H9 (cell line): Measurements from ENCODE around the gene EPN3. TPM values are rescaled to one million over a fixed set of nuclear protein-coding genes. Genes with fewer than 3 reads are reported as not detected.

Experiments used
- DNase-seq: peaks from one replicate; pipeline ENCODE4 v3.0.0-alpha.2; 2017
- H2AFZ ChIP-seq: one replicate; pipeline ENCODE4 v1.6.1; 2013; ENCODE audit warnings: mild to moderate bottlenecking, low read length, control low read depth, moderate library complexity
- H2AK5ac ChIP-seq: 2 replicates; pipeline ENCODE4 v1.6.1; 2013; ENCODE audit warnings: low read length, control low read depth, mixed read lengths; ENCODE audit not compliant: insufficient read length
- H2BK120ac ChIP-seq: one replicate; pipeline ENCODE4 v1.6.1; 2013; ENCODE audit warnings: low read depth, mild to moderate bottlenecking, low read length, control low read depth, inconsistent platforms; ENCODE audit not compliant: poor library complexity, severe bottlenecking
- H2BK12ac ChIP-seq: 2 replicates; pipeline ENCODE4 v1.6.1; 2013; ENCODE audit warnings: low read length, control low read depth, mixed read lengths, low read depth; ENCODE audit not compliant: insufficient read length
- H2BK15ac ChIP-seq: 2 replicates; pipeline ENCODE4 v1.6.1; 2013; ENCODE audit warnings: low read depth, low read length, control low read depth
- H2BK20ac ChIP-seq: one replicate; pipeline ENCODE4 v1.6.1; 2013; ENCODE audit warnings: low read depth, mild to moderate bottlenecking, low read length, control low read depth, inconsistent platforms; ENCODE audit not compliant: poor library complexity, severe bottlenecking
- H2BK5ac ChIP-seq: 2 replicates; pipeline ENCODE4 v1.6.1; 2013; ENCODE audit warnings: low read length, control low read depth, mixed read lengths; ENCODE audit not compliant: insufficient read length
- H3K14ac ChIP-seq: 2 replicates; pipeline ENCODE4 v1.6.1; 2013; ENCODE audit warnings: low read length, control low read depth; ENCODE audit not compliant: insufficient read depth
- H3K18ac ChIP-seq: 2 replicates; pipeline ENCODE4 v1.6.1; 2013; ENCODE audit warnings: low read depth, mild to moderate bottlenecking, mixed read lengths, low read length, control low read depth; ENCODE audit not compliant: insufficient read length
- H3K23ac ChIP-seq: 2 replicates; pipeline ENCODE4 v1.6.1; 2013; ENCODE audit warnings: low read length, control low read depth, mixed read lengths, low read depth; ENCODE audit not compliant: insufficient read length
- H3K23me2 ChIP-seq: 2 replicates; pipeline ENCODE4 v1.6.1; 2013; ENCODE audit warnings: low read depth, mild to moderate bottlenecking, mixed read lengths, low read length, control low read depth; ENCODE audit not compliant: insufficient read length, poor library complexity, severe bottlenecking
- H3K27ac ChIP-seq: 2 replicates; pipeline ENCODE4 v1.5.1; 2013; ENCODE audit warnings: low read length, control low read depth, mixed read lengths, low read depth; ENCODE audit not compliant: insufficient read length
- H3K27me3 ChIP-seq: 2 replicates; pipeline ENCODE4 v1.6.1; 2013; ENCODE audit warnings: low read length, control low read depth, inconsistent platforms; ENCODE audit not compliant: insufficient read depth
- H3K4ac ChIP-seq: 2 replicates; pipeline ENCODE4 v1.6.1; 2013; ENCODE audit warnings: low read depth, mild to moderate bottlenecking, control low read depth, inconsistent platforms, low read length, moderate library complexity
- H3K4me1 ChIP-seq: 2 replicates; pipeline ENCODE4 v1.6.1; 2013; ENCODE audit warnings: low read length, control low read depth, inconsistent platforms; ENCODE audit not compliant: insufficient read depth
- H3K4me2 ChIP-seq: 2 replicates; pipeline ENCODE4 v1.6.1; 2013; ENCODE audit warnings: low read length, control low read depth, mixed read lengths; ENCODE audit not compliant: insufficient read length, insufficient read depth
- H3K56ac ChIP-seq: 2 replicates; pipeline ENCODE4 v1.6.1; 2013; ENCODE audit warnings: low read depth, mild to moderate bottlenecking, mixed read lengths, low read length, control low read depth; ENCODE audit not compliant: insufficient read length
- H3K79me1 ChIP-seq: 2 replicates; pipeline ENCODE4 v1.6.1; 2013; ENCODE audit warnings: low read depth, mild to moderate bottlenecking, moderate library complexity, low read length, control low read depth, inconsistent platforms; ENCODE audit not compliant: insufficient read depth, poor library complexity, severe bottlenecking
- H3K79me2 ChIP-seq: 2 replicates; pipeline ENCODE4 v1.6.1; 2013; ENCODE audit warnings: low read length, control low read depth, inconsistent platforms; ENCODE audit not compliant: insufficient read depth
- H3K9ac ChIP-seq: 2 replicates; pipeline ENCODE4 v1.6.1; 2013; ENCODE audit warnings: low read length, control low read depth, mixed read lengths; ENCODE audit not compliant: insufficient read length; ENCODE audit errors: extremely low read depth
- H3K9me3 ChIP-seq: one replicate; pipeline ENCODE4 v1.6.1; 2013; ENCODE audit warnings: low read depth, low read length, inconsistent platforms; ENCODE audit not compliant: control insufficient read depth
- H3T11ph ChIP-seq: one replicate; pipeline ENCODE4 v1.6.1; 2013; ENCODE audit warnings: mild to moderate bottlenecking, low read length, control low read depth, inconsistent platforms
- H4K20me1 ChIP-seq: one replicate; pipeline ENCODE4 v1.6.1; 2013; ENCODE audit not compliant: control insufficient read depth, insufficient read length, insufficient read depth
- H4K5ac ChIP-seq: 2 replicates; pipeline ENCODE4 v1.6.1; 2013; ENCODE audit warnings: low read depth, mild to moderate bottlenecking, mixed read lengths, low read length, control low read depth; ENCODE audit not compliant: insufficient read length
- H4K8ac ChIP-seq: replicated peaks from 2 replicates; pipeline ENCODE4 v1.6.1; 2013; ENCODE audit warnings: low read length, control low read depth, mixed read lengths, low read depth; ENCODE audit not compliant: insufficient read length
- H4K91ac ChIP-seq: 2 replicates; pipeline ENCODE4 v1.6.1; 2013; ENCODE audit warnings: low read depth, mild to moderate bottlenecking, moderate library complexity, mixed read lengths, low read length, control low read depth; ENCODE audit not compliant: insufficient read length
- H3K27ac Mint-ChIP-seq, 3 experiments: 2 replicates in 2 of 3; 3 replicates in 1 of 3; pipeline ENCODE4 v1.8.0; 2020 to 2021; ENCODE audit warnings: mixed read lengths in 3 of 3, mild to moderate bottlenecking in 1 of 3, moderate library complexity in 1 of 3
- H3K27me3 Mint-ChIP-seq: 2 replicates; pipeline ENCODE4 v1.8.0; 2021; ENCODE audit warnings: low read depth, mild to moderate bottlenecking, moderate library complexity, mixed read lengths
- H3K36me3 Mint-ChIP-seq, 3 experiments: 2 replicates in 2 of 3; 3 replicates in 1 of 3; pipeline ENCODE4 v1.8.0; 2020 to 2021; ENCODE audit warnings: low read depth in 3 of 3, mixed read lengths in 3 of 3; ENCODE audit not compliant: insufficient read depth in 1 of 3
- H3K4me1 Mint-ChIP-seq, 2 experiments: 2 replicates each; pipeline ENCODE4 v1.8.0; 2020; ENCODE audit warnings: mixed read lengths in 2 of 2
- H3K4me3 Mint-ChIP-seq, 2 experiments: 2 replicates in 1 of 2; 3 replicates in 1 of 2; pipeline ENCODE4 v1.8.0; 2020 to 2021; ENCODE audit warnings: mild to moderate bottlenecking in 2 of 2, mixed read lengths in 2 of 2, moderate library complexity in 1 of 2
- H3K9me3 Mint-ChIP-seq, 2 experiments: 2 replicates in 1 of 2; 3 replicates in 1 of 2; pipeline ENCODE4 v1.8.0; 2020; ENCODE audit warnings: mild to moderate bottlenecking in 2 of 2, mixed read lengths in 2 of 2, moderate library complexity in 1 of 2
- WGBS: extraction: QIAGEN DNeasy Blood & Tissue Kit; methylation state at CpG from one replicate; pipeline ENCODE4 v1.1.7; 2013; ENCODE audit warnings: missing lambda C conversion rate, low lambda C conversion rate, mixed read lengths; ENCODE audit not compliant: insufficient read length; ENCODE audit errors: extremely low coverage; 5-methylcytosine and 5-hydroxymethylcytosine counted together
- total RNA-seq: library from RNA; stranded (reverse); gene quantifications from 2 replicates; pipeline ENCODE4 v1.2.1, GENCODE V29; 2021
- TF ChIP-seq, protein P1 (sequence below): fragments of 200-600 bp; sonication (generic); conservative IDR thresholded peaks from 3 replicates; pipeline ENCODE4 v1.8.0; 2021; ENCODE audit warnings: antibody characterized with exemption, mild to moderate bottlenecking

The EPN3 gene
- total RNA-seq, 1 experiment from 2014 or later, result 1.9 TPM

DNA sequence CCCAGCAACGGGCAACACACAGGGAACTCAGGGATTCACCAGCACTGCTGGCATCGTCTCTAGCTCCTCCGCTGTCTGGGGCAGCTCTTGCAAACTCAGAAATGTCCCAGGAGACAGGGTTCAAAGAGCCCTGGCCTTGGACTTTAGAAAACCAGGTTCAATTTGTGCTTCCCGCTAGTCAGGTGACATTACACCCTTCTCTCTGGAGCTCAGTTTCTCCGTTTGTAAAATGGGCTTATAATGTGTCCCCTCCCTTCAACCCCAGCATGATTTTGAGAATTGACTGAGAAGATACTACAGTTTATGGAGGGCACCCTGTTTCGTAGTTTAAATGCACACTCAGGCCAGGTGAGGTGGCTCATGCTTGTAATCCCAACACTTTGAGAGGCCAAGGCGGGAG lies 26.2 kb upstream of the EPN3 start:
- H4K91ac ChIP-seq, result no peak overlapping the region
- H3K9me3 ChIP-seq, result no peaks in the 10 kb centered on the region
- peaks cover 10% of the 10 kb centered on the region for H3K27me3 Mint-ChIP-seq
- H3K79me2 ChIP-seq, result no peaks in the 10 kb centered on the region
- H3K18ac ChIP-seq, result no peak overlapping the region
- H4K5ac ChIP-seq, result no peak overlapping the region
- H3K36me3 Mint-ChIP-seq, result no peaks in the 10 kb centered on the region
- no peak overlapping the region for H3K4me2 ChIP-seq
- H3K9ac ChIP-seq, result no peak overlapping the region
- H3K79me1 ChIP-seq, result no peaks in the 10 kb centered on the region
- H3K4ac ChIP-seq, result no peak overlapping the region
- no peak overlapping the region for H3K27ac ChIP-seq
- H3K14ac ChIP-seq, result no peak overlapping the region
- H4K20me1 ChIP-seq, result no peaks in the 10 kb centered on the region
- H3K4me1 ChIP-seq, result peaks cover 3% of the 10 kb centered on the region; the same call in 1 of the 2 replicates
- H3K27me3 ChIP-seq, result no peaks in the 10 kb centered on the region; the same call in none of the 2 replicates
- no peak overlapping the region for H3K27ac Mint-ChIP-seq
- no peak for DNase-seq
- H3K4me1 Mint-ChIP-seq, result peaks cover 23 to 32% of the 10 kb centered on the region in 2 experiments
- TF ChIP-seq, protein P1, sequence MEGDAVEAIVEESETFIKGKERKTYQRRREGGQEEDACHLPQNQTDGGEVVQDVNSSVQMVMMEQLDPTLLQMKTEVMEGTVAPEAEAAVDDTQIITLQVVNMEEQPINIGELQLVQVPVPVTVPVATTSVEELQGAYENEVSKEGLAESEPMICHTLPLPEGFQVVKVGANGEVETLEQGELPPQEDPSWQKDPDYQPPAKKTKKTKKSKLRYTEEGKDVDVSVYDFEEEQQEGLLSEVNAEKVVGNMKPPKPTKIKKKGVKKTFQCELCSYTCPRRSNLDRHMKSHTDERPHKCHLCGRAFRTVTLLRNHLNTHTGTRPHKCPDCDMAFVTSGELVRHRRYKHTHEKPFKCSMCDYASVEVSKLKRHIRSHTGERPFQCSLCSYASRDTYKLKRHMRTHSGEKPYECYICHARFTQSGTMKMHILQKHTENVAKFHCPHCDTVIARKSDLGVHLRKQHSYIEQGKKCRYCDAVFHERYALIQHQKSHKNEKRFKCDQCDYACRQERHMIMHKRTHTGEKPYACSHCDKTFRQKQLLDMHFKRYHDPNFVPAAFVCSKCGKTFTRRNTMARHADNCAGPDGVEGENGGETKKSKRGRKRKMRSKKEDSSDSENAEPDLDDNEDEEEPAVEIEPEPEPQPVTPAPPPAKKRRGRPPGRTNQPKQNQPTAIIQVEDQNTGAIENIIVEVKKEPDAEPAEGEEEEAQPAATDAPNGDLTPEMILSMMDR, result no peak
- no peaks in the 10 kb centered on the region; a peak in 2 of 5 replicates for H3K9me3 Mint-ChIP-seq
- no peak overlapping the region for H3K56ac ChIP-seq
- H4K8ac ChIP-seq, result peak overlapping the region; percentile 72
- no peak overlapping the region for H2BK12ac ChIP-seq
- WGBS, result no CpG with 5 or more reads among the region's 7 CpGs
- H3T11ph ChIP-seq, result no peak overlapping the region
- no peak overlapping the region for H2BK5ac ChIP-seq
- H2BK120ac ChIP-seq, result no peak overlapping the region
- no peak overlapping the region for H3K23ac ChIP-seq
- H3K23me2 ChIP-seq, result peaks cover 5% of the 10 kb centered on the region
- H2BK20ac ChIP-seq, result no peak overlapping the region
- H2AK5ac ChIP-seq, result no peak overlapping the region
- no peak overlapping the region for H3K4me3 Mint-ChIP-seq
- H2AFZ ChIP-seq, result no peak overlapping the region
- H2BK15ac ChIP-seq, result no peak overlapping the region
